Lower lobe of right lung (tissue), 2 donors: ENCODE data around the gene STOML3. TPM values are rescaled to one million over a fixed set of nuclear protein-coding genes. Genes with fewer than 3 reads are reported as not detected.
A peak's percentile ranks its signal among the peaks of the same experiment; 100 is the strongest.

Experiments used
- ATAC-seq, 2 donors: fragments of 200-7000 bp; cut with Tn5 transposase; one replicate each; pipeline ENCODE4 v1.9.1; 2020 to 2022; ENCODE audit warnings: mild to moderate bottlenecking in 2 of 2, moderate library complexity in 2 of 2
- DNase-seq: peaks from one replicate; pipeline ENCODE4 v3.0.0-alpha.2; 2020
- H3K27ac ChIP-seq: fragments of 200-600 bp; one replicate; pipeline ENCODE4 v1.8.0; 2022
- H3K27me3 ChIP-seq: fragments of 200-600 bp; one replicate; pipeline ENCODE4 v1.8.0; 2022; ENCODE audit warnings: low read depth
- H3K36me3 ChIP-seq: fragments of 200-600 bp; one replicate; pipeline ENCODE4 v1.8.0; 2022; ENCODE audit warnings: mild to moderate bottlenecking
- H3K4me1 ChIP-seq: fragments of 200-600 bp; one replicate; pipeline ENCODE4 v1.8.0; 2022
- H3K4me3 ChIP-seq: fragments of 200-600 bp; one replicate; pipeline ENCODE4 v1.8.0; 2022; ENCODE audit warnings: mild to moderate bottlenecking
- H3K9me3 ChIP-seq: fragments of 200-600 bp; one replicate; pipeline ENCODE4 v1.8.0; 2022
- CTCF ChIP-seq: fragments of 200-600 bp; IDR thresholded peaks from one replicate; pipeline ENCODE4 v1.8.0; 2022; ENCODE audit warnings: antibody characterized with exemption, mild to moderate bottlenecking
- intact Hi-C: fragments of 100-400 bp; cut with DNase I; formaldehyde crosslinking; loops from one replicate; pipeline ENCODE4 v1.11.0; 2022
- total RNA-seq: library from RNA; stranded (reverse); fragmentation: NEBNext Ultra II Directional; extraction: Animal tissue kit (Norgen Biotek cat#: 25700); gene quantifications from one replicate; pipeline ENCODE4 v1.2.1, GENCODE V29; 2021
- donor health status: DM: no; HTN: yes; CAD: no; lungs with severe emphysema.

The STOML3 gene
- total RNA-seq, 1 donor from 2014 or later: 2.7 TPM

- no peak overlapping the region for H3K27ac ChIP-seq
- H3K36me3 ChIP-seq: peaks cover 94% of the 10 kb centered on the region
- DNase-seq: no peak
Observed at GRCh38 chr13:39025433-39025839, 34.8 kb upstream of the STOML3 start.

GRCh38 chr13:39023761-39024160, 33.1 kb upstream of the STOML3 start:
- H3K27ac ChIP-seq: peak overlapping the region; percentile 2
- no peaks in the 10 kb centered on the region for H3K4me1 ChIP-seq
- no peak overlapping the region for H3K4me3 ChIP-seq
- ATAC-seq: peak; percentile 72 to 80
- peaks cover 88% of the 10 kb centered on the region for H3K36me3 ChIP-seq
- H3K27me3 ChIP-seq: no peaks in the 10 kb centered on the region
- intact Hi-C loops: no loop called here
- no peaks in the 10 kb centered on the region for H3K9me3 ChIP-seq
- DNase-seq: no peak
- no peak for TF ChIP-seq CTCF

More at GRCh38 chr13:39025433-39025839, 34.8 kb upstream of the STOML3 start:
- H3K9me3 ChIP-seq: no peaks in the 10 kb centered on the region
- no peaks in the 10 kb centered on the region for H3K4me1 ChIP-seq
- intact Hi-C loops: no loop called here
- no peaks in the 10 kb centered on the region for H3K27me3 ChIP-seq
- no peak overlapping the region for H3K4me3 ChIP-seq
- ATAC-seq: no peak
- TF ChIP-seq CTCF: no peak

- H3K4me3 ChIP-seq: no peak overlapping the region
- TF ChIP-seq CTCF: no peak
- no peak for ATAC-seq
- intact Hi-C loops: no loop called here
- H3K36me3 ChIP-seq: peaks cover 83% of the 10 kb centered on the region
- no peaks in the 10 kb centered on the region for H3K4me1 ChIP-seq
- no peaks in the 10 kb centered on the region for H3K27me3 ChIP-seq
- peak overlapping the region; percentile 2 for H3K27ac ChIP-seq
- no peak for DNase-seq
- H3K9me3 ChIP-seq: no peaks in the 10 kb centered on the region
Observed at GRCh38 chr13:39023316-39023715, 32.7 kb upstream of the STOML3 start.

GRCh38 chr13:39020853-39021462, 30.3 kb upstream of the STOML3 start:
- no peak overlapping the region for H3K4me3 ChIP-seq
- H3K27ac ChIP-seq: no peak overlapping the region
- no peak for TF ChIP-seq CTCF
- no peaks in the 10 kb centered on the region for H3K4me1 ChIP-seq
- DNase-seq (no peak), ATAC-seq (peak in 1 of 2 donors; percentile 61)
- intact Hi-C loops: no loop called here
- peaks cover 81% of the 10 kb centered on the region for H3K36me3 ChIP-seq
- no peaks in the 10 kb centered on the region for H3K9me3 ChIP-seq
- no peaks in the 10 kb centered on the region for H3K27me3 ChIP-seq

- TF ChIP-seq CTCF: peak; percentile 34
- Histone ChIP-seq H3K4me1 (no peaks in the 10 kb centered on the region), H3K4me3 (no peak overlapping the region), H3K36me3 (peaks cover 81% of the 10 kb centered on the region), H3K27me3 (no peaks in the 10 kb centered on the region), H3K9me3 (no peaks in the 10 kb centered on the region), H3K27ac (no peak overlapping the region)
- ATAC-seq (no peak), DNase-seq (no peak)
- intact Hi-C loops: no loop called here
Observed at GRCh38 chr13:39016787-39017186, 26.2 kb upstream of the STOML3 start.
